ENCODE results near the gene SOX13.

GRCh38 chr1:204077979-204078696, 5.2 kb downstream of the SOX13 start:
- TF ChIP-seq CTCF (conservative IDR thresholded peaks at IDR 0.05) (no peak), ZFX (IDR thresholded peaks at IDR 0.05) (no peak)
